Middle frontal gyrus (tissue), 1 donor: ENCODE results near the gene TTLL10.

ENCODE experiments used
- DNase-seq: peaks from one replicate; pipeline ENCODE4 v3.0.0-alpha.2; 2015; ENCODE audit warnings: low spot score; ENCODE audit errors: extremely low spot score

TTLL10 gene

DNA sequence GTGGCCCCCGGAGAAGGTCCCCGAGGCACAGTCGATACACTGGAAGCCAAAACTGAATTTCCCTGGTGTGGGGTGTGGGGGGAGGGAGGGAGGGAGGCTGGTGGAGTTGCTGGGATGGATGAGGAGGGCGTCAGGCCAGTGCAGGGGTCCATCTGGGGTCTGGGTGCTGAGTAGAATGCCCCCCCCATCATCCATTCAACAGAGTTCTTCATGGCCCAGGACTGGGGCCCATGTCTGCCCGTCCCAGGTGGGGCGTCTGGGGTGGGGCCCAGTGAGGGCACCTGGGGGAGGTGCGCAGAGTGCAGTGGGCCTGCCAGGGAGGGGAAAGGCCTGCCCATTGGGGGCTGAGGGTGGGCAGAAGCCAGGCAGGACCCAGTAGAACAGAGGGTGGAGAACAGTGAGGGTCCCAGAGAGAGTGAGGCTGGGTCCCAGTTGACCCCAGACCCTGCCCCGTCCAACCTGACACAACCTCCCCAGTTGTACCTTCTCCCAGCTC is 30.8 kb downstream of the TTLL10 start:
- DNase-seq: no peak

DNA sequence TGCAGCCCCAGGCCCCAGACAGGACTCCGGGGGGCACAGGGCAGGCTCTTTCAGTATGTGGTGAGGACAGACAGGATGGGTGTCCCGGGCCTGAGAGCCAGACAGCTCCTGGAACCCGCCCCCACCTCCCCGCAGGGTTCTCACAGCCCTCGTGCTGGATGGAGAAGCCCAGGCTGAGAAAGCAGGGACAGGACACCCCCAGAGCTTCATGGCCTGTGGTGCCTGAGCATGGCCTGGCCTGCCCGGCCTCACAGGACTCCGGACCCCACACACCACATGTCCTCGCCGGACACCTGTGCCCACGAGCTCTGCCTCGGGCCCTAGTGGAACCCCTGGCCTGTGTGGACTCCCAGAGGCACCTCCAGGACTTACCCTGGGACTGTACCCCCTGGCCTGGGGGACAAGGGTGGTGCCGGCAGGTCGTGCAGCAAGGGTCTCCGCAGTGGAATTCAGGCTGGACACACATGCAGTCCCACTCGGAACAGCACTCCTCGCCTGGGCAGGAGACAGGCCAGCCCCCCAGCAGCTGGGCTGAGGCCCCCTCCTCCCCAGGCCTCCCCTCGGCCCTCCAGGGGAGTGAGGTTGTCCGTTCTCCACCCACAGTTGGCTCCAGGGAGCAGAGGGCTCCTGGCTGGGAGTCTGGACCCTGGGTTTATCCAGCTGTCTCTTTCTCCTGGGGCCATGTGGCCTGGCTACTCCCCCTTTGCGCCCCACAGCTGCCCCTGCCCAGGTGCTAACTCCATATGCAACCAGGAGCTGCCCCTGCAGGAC is 31.5 kb downstream of the TTLL10 start:
- no peak for DNase-seq

DNA sequence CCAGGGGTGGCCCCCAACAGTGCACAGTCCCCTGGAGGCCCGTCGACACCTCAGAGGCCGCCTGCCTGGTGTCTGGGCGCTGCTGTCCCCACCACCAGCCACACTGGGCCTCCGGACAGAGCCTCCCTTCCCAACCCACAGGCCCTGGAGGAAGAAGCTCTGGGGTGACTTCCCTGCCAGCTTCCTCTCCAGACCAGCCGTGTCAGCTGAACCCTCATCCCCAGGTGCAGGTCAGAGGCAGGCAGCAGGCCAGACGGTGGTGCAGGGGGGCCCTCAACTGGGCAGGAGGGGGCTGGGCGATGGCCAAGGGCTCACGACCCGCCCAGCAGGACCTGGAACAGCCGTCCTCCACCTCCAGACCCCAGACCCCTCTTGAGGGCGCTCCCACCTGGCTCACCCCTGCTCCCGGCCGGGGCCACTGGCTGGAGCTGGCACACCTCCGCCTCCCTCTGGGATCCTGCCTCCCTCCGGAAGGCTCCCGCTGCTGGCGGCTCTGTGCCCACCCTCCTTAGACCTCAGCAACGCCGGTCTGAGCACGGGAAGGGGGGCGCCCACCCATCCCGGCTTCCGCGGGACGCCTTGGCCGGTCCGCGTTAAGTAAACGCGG is 32.2 kb downstream of the TTLL10 start:
- no peak for DNase-seq

DNA sequence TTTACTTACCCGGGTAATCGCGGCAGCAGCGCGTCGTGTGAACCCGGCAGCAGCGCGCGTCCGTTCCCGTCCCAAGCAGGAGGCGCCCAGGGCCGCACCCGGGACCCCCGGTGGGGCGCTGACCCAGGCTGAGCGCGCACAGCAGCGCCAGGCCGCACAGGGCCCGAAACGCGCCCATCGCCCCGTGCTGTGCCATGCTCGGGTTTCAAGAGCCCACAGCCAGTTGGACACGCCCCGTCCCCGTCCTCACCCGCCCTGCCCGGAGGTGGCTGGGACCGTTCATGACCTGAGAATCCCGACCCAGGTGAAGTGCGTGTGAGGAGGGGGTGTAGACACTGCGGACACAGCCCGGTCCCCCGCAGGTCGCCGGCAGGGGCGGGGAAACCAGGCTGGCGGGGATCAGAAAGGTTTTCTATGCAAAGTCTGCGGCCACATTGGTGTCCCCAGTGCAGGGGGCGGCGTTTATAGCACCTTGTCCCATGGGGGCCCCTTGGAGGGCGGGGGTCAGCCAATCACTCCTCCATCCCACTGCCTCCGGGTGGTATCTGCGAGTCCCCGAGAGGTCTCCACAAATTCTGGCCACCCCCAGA is 32.8 kb downstream of the TTLL10 start, which contains the start of gene TNFRSF18:
Gene TNFRSF18 (minus strand): TSS at position 217 of the 590 bp plus-strand sequence. CDS start 21 bp downstream, at position 196.
- no peak for DNase-seq

DNA sequence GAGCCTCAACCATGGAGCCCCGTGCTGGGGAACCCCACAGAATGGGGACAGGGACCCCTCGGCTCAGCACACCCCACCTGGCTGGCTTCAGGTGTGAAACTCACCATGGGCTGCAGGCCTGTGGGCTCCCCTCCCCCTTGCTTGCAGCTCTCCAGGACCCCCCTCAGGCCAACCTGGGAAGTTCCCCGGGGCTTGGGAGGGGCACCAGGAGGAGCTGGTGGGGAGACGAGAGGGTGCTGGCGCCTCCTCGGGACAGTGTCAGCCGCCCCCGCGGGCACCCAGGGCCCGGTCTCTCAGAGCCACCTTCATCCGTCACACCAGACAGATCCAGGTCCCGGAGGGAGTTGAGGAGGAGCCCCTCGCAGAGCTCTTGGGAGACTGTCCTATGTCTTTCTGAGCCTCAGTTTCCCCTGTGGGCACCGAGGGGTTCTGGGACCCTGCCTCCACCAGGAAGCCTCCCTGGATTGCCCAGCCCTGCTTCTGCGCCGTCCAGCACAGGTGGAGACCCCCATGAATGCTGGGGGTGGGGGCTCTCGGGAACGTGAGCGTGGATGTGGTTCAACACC is 33.4 kb downstream of the TTLL10 start:
- no peak for DNase-seq

DNA sequence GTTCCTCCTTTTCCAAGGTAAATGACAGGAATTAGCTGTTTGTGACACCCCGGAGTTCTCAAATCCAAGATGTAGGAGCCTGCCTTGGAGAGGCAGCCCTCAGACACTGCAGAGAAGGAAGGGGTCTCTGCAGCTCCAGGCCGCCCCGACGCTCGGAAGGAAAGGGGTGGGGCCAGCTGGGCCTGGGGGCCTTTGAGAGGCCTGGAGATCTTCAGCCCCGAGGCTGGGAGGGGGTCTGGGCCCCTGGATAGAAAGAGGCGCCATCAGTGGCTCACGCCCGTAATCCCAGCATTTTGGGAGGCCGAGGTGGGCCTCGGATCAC is 33.9 kb downstream of the TTLL10 start:
- DNase-seq: no peak

DNA sequence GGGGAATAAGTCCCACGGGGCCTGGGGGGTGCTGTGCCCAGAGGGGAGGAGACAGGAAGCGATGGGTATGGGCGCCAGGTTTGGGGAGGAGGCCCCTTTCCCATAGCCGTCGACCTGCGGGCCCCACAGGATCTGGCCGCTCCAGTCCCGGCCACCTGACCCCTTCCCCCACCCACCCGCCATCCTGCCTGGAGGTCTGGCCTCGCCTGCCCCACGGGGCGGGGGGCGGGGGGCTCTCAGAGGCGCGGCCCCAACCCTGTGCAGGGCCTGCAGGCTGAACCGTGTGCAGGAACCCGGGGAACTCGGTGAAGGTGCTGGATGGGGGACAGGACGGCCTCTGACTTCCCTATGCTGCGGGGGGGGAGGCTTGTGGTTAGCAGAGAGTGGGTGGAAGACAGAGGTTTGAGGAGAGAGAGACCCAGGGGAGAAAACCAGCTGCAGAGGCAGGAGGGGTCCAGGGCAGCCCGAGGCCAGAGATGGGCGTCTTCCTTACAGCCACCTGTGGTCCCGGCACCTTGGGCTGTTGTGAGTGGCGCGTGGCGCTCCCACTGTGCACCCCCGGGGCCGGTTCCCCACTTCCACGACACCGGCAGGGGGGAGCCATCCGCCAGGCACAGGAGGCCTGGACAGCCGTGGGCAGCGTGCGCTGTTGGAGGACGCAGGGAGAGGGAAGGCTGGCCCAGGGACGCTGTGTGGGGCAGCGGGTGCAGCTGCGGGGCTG is 35.2 kb downstream of the TTLL10 start:
- DNase-seq: no peak

DNA sequence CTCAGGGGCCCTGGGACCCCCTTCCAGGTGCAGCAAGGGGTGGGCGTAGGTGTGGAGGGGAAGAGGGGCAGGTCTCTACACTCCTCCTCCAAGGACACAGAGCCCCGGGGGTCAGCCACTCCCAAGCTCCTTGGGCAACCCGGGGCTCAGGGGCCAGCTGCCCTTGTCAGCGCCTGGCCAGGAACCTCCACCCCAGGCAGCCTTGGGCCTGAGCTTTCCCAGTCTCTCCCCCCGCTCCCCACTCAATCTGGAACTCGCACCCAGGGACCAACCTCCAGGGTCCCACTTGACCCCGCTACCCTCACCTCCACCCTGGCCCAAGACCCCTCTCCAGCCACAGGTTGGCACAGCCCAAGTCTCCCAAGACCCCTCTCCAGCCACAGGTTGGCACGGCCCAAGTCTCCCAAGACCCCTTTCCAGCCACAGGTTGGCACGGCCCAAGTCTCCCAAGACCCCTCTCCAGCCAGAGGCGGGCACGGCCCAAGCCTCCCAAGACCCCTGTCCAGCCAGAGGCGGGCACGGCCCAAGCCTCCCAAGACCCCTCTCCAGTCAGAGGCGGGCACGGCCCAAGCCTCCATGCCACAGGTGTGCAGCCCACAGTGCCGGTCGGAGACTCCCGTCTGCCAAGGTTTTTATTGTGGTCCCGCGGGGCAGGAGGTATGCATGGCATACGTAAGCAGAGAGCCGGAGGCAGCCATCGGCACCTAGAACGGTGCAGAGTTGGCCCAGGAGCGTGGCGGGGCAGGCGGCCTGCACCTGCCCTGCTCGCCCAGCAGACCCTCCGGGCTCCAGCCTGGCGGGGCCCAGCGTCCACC is 37.3 kb downstream of the TTLL10 start:
- DNase-seq: no peak

DNA sequence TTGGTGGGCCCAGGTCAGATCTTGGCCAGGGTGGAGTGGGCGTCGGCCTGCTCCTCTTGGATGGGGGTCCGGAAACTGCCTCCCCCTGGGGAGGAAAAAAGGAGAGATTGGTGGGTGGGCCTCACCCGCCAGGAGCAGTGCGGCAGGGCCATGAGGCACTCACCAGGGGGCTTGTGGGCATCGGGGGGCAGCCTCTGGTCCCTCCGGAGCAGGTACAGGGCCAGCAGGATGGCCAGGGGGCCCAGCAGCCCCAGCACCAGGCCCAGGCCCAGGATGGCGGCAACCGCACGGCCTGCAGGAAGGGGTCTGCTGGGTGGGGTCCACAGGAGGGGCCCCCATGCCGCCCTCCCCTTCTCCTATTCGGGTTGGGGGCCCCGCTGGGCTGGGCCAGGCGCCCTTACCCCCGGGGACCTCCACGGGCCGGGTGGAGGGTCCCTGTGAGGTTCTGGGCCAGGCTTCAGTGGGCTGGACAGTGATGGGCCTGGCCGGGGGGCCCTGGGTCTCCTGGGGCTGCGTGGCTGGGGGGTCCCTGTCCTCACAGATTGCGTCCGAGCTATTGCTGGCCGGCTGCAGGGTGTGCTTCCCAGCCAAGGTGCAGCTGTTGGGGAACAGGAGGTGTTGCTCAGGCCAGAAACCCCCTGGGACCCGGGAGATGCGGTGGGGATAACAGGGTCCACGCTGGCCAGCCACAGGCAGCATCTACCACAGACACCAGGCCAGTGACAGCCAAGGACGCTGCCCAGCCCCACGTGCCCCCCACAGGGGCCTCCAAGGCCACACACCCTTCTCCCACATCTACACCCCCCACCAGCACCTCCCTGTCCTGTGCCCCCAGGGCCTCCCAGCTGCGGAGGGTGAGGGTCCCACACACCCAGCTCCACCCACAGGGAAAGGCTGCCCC is 38.1 kb downstream of the TTLL10 start:
- DNase-seq: no peak

DNA sequence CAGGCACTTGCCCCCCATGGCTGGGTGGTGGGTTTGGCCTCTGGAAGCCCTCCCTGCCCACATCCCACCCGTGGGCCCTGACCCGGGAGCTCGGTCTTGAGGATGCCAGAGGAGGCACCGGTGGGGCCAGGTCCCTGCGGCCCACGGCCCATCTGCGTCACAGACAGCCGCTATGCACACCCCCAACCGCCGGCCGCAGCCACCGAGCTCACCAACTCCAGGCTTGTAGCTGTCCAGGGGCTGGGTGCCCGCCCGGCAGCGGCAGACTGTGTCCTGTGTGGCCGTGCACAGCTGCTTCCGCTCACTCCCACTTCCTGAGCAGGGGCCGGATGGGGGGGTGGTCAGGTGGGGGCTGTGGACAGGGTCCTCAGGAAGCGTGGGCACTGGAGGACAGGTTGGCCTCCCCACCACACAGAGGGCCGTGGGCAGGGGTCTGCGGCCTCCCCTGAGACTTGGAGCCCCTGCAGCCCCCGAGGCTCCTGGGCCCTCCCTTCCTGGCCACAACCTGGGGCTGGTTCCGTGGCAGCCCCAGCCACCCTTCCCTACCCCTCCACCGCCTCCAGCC is 39.2 kb downstream of the TTLL10 start:
- DNase-seq: no peak

DNA sequence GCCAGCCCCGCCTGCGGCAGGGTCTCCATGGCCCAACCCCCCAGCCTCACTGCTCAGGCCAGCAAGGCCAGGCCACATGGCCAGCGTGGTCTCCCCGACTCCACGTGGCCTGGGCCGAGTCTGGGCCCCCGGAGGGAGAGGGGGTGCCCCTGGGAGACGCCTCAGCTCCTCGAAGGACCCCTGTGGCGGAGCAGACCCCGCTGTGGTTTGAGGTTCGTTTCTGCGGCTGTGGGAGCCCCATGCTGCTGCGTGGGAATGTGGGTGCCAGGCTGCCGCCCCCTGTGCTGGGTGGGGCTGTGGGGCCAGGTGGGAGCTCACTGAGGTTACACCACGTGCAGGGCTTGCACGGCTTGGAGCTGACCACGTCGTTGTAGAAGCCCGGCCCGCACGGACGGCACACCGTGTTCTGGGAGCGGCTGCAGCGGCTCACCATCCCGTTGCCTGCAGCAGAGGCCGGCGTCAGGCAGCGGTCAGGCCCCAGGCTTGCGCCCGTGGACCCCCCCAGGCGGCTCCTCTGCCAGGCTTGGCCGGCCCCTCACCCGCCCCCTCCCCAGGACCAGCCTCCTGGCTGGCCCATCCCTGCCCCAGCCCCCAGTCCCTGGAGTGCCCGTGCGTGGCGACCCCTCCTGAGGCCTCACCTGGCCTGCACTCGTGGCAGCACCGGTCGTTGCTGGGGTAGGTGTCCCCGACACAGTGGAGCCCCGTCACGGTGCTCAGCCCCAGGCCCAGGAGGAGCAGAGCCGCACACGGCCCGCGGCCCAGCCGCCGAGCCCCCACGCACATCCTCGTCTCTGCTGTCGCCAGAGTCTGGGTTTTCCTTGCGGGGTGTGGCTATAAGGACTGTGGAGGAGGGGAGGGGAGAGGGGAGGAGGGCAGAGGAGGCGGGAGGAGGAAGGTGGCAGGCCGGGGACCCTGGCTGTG is 39.9 kb downstream of the TTLL10 start, which contains the start of gene TNFRSF4:
Gene TNFRSF4 (minus strand): TSS at position 809 of the 921 bp plus-strand sequence. CDS start 26 bp downstream, at position 783.
- no peak for DNase-seq

DNA sequence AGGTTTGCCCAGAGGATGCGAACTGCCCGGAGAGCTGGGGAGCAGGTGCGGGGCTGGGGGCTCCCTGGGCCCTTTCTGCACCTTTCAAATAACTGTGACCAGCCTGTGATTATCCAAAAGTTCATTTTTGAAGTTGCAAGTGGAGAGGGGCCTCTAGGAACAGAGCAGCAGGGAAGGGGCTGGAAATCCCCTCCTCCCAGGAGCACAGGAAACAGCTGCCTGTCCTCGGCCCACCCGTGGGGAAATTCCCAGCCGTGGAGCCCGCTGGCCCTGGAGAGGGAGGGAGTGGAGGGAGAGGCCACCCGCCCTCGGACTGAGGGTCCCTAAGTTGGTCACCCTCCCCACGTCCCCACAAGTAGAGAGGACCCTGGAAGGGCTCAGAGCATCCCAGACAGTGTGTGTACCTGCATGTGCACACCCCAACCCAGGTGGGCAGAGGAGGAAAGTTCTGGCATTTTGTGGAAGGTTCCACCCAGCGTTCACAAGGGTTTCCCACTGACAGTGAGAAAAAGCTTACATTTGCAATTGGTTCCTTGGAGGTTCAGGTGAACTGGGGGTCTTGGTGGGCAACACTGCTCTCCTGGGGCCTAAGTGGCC is 41.5 kb downstream of the TTLL10 start:
- no peak for DNase-seq

DNA sequence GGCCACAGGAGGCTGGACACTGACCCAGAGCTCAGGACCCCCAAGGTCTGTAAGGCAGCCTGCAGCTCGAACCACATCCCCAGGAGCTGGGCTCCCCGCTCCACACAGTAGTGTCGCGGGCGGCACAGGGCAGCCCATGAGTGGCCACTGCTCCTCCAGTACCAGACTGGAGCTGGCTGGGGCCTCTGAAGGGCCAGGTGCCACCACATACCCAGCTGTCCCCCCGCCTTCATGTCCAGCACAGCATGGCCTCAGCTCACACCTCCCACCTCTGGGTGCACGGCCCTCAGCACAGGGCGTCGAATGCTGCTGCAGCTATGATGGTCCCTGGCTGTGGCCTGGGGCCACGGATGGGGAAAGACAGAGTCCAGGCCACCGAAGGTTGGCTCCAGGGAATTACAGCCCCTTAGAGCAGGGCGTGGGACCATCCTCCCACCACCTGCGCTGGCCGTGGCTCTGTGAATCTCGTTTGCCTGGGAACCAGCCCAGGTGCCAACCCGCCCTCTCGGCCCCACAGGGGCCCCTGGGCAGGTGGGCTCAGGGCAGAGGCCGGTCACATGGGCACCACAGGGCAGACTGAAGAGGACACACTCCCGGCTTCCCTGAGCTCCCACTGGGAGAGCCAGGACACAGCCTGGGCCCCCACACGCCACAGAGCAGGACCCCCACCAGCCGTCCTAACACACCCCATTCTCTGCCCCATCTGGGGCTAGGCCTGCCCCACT is 42.4 kb downstream of the TTLL10 start:
- DNase-seq: no peak

DNA sequence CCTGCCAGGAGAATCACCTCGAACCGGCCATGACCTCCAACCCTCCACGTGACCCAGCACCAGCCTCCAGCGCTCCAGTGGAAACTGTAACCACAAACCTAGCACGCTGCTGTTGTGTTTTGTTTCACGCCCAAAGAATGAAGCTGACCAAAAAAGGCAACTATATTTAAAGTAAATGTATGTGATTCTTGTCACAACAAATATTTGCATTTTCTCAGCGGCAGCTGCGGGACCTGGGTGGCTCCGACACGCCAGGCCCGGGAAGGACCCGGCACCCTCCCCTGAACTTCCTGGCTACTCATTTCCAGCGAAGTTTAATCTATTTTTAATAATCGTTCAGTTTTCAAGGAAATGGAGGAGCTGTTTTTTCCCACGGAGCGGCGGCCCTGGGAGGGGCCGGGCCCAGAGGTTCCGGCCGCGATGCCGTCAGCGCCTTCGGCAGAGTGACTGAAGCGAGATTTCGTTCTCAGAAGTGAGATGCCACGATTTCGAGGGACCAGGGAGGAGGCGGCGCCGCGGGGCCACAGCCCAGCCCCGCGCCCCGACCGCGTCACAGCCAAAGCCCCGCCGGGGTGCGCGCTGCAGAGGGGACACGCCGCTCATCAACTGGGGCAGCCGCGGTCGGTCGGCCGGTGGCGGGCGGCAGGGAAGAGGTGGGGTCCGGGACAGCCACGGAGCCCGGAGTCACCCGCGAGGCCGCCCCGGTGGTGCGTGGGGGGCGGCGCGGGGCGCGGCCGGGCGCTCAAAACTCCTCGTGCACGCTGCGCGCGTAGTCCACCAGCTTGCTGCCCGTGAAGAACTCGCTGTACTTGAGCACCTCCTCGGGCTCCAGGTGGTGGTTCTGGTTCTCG is 43.3 kb downstream of the TTLL10 start:
- DNase-seq: no peak

DNA sequence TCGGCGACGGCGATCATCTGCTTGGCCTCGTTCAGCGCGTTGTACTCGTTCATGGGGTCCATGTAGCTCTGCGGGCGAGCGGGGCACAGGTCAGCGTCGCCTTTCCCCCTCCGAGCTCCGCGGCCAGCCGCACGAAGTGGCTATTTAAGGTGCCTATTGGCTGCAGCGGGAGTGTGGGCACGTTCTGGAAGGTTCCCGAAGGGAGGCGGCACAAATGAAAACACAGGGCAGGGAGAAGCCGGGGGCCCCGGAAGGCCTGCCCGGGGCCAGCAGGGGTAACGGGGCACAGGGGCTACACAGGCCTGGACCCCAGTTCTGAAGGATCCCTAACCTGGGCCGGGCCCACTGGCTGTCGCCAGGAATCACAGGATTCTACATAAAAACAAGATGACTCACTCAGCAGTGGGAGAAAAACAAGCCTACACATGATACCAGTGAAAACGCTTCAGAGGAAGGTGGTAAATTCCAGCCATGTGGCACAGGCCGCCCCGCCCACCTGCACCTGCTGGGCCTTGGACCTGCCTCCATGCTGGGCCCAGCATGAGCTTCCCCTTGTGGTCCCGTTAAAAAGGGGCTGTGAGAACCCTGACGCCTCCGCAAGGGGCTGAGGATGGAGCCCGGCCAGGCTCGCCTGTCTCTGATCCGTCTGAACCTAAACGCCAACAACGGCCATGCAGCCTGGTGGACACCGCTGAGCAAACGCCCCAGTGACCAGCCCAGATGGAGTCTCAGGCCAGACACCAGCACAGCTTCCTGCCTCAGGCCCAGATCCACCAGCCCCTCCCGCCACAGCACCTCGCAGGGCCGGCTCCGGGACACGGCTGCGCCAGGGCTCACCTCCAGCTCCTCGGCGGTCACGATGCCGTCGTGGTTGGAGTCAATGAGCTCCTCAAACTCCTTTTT is 44.2 kb downstream of the TTLL10 start:
- peak; percentile 4 for DNase-seq
